SK-MEL-5 (cell line): ENCODE data around the gene ARMCX6. TPM values are rescaled to one million over a fixed set of nuclear protein-coding genes. Genes with fewer than 3 reads are reported as not detected.

ENCODE experiments used
- small RNA-seq, 2 experiments: library from RNA; depleted of rRNA; stranded (forward); fragments of <200 nt; gene quantifications; one replicate each; pipeline ENCODE3, GENCODE V24; 2014
- total RNA-seq: library from RNA; depleted of rRNA; stranded (reverse); fragments of >200 nt; shearing (Covaris generic); gene quantifications from 2 replicates; pipeline ENCODE4 v1.2.3, GENCODE V29; 2014; rRNA removed

The ARMCX6 gene
- total RNA-seq, 1 experiment from 2014 or later: 49.6 TPM

Small RNA genes within 50 kb of the gene (small RNA-seq; reads per million reads assigned to genes)
- 0 reads per million in 2 experiments for gene RNU6-30P

Other genes starting within 250 kb of the ARMCX6 start
- 1.3 and 2.9 TPM in 2 replicates for gene BTK, start 231.8 kb downstream of the ARMCX6 start, total RNA-seq
- gene RPL36A, start 227.0 kb downstream of the ARMCX6 start, total RNA-seq: 2,136 and 2,368 TPM in 2 replicates
- gene GLA, start 210.1 kb downstream of the ARMCX6 start, total RNA-seq: 201 and 207 TPM in 2 replicates
- 70.7 and 79.3 TPM in 2 replicates for gene HNRNPH2, start 209.8 kb downstream of the ARMCX6 start, total RNA-seq
- gene ARMCX4, start 132.5 kb downstream of the ARMCX6 start, total RNA-seq: 0.90 and 0.93 TPM in 2 replicates
- 27.2 and 30.8 TPM in 2 replicates for gene ARMCX1, start 67.5 kb downstream of the ARMCX6 start, total RNA-seq
- gene ARMCX3, start 5.2 kb upstream of the ARMCX6 start, total RNA-seq: 62.2 and 64.6 TPM in 2 replicates
- 40.8 and 43.2 TPM in 2 replicates for gene ARMCX2, start 41.9 kb upstream of the ARMCX6 start, total RNA-seq